Stimulated activated CD4-positive, alpha-beta T cell treated with anti-CD3 and anti-CD28 coated beads, Interleukin-15, amount 100 ng/mL, for 1 hour (primary cell): Measurements from ENCODE around the gene FREM2.

Experiments
- DNase-seq, 2 donors: peaks; one replicate each; pipeline ENCODE4 v3.0.0-alpha.2; 2020; ENCODE audit warnings: low read depth in 1 of 2, low spot score in 1 of 2

The FREM2 gene

GRCh38 chr13:38883783-38884182 is 196.9 kb downstream of the FREM2 start:
- no peak for DNase-seq

- no peak for DNase-seq
These were observed 201.4 kb downstream of the FREM2 start for GRCh38 chr13:38888309-38888708.

DNA sequence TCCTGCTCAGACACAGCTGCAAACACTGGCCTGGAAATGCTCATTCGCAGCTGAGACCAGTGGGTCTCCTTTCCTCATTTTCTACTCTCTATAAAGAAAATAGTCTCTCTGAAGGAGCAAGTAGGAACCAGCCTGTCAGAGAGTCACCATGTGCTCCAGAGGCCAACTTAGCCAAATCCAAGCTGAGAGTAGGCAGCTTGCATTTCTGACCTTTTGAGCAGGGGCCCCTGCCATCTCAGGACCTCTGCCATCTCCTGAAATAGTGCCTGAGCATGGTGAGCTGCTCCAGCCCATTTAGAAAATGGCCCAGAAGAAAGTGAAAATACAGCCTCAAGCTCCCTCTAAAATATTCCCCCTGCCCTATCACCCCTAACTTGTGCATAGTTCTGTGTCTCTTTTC is 208.2 kb downstream of the FREM2 start:
- DNase-seq, result no peak

GRCh38 chr13:38897521-38897920 is 210.6 kb downstream of the FREM2 start:
- no peak for DNase-seq

DNA sequence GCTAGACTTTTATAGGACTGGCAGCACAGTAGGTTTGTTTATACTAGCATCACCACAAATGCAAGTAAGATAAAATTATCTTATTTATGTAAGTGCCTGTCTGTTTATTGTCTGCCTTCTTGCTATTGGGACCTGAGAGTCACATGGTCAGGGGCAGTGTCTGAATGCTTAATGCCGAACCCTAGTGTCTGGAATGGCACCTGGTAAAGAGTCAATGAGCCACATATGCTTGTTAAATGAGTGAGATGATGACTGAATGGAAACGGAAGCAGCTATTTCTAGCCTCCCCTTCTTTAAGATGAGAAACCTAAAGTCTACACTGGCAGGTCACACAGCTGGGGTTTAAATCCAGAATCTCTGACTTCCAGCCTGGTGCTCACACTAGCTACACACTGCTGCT is 211.6 kb downstream of the FREM2 start:
- DNase-seq, result no peak

DNA sequence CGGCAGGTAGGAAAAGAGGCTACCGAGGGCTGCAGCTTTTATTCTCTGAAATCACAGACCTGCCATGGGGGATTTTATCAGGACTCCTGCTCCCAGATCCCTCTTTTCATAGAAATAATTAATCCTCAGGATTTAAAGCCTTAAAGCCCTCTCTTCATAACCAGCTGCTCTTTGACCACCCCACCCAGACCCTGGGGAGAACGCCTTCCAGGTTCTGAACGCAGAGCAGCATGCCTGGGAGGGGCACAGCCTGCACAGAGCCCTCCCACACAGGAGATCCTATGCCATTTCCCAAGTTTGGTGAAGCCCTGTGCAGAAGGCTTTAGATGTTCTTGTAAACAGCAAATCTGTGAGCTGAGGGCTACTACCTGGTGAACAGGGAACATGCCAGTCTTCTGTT is 212.7 kb downstream of the FREM2 start:
- DNase-seq, result no peak

- no peak for DNase-seq
These were observed 213.3 kb downstream of the FREM2 start for GRCh38 chr13:38900188-38900587.

- DNase-seq, result no peak
These were observed 215.7 kb downstream of the FREM2 start for GRCh38 chr13:38902551-38902950.

GRCh38 chr13:38905081-38905480 is 218.2 kb downstream of the FREM2 start:
- no peak for DNase-seq

GRCh38 chr13:38905861-38906260 is 219.0 kb downstream of the FREM2 start:
- DNase-seq, result no peak

- no peak for DNase-seq
These were observed 221.7 kb downstream of the FREM2 start for GRCh38 chr13:38908574-38908973.

DNA sequence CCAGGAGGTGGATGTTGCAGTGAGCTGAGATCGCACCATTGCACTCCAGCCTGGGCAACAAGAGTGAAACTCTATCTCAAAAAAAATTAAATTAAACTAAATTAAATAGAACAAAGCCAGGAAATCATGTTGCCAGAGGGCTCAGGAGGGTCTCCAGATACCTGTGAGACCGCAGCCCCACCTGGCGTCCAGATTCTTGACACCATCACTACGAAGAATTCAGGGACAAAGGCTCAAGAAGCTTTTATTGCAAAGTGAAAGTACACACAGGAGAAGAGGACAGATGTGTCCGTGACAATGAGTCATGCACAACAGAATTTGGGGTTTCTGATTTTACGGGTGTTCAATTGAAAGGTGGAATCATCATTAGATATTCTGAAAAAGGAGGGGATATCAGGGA is 227.2 kb downstream of the FREM2 start:
- DNase-seq, result no peak

DNA sequence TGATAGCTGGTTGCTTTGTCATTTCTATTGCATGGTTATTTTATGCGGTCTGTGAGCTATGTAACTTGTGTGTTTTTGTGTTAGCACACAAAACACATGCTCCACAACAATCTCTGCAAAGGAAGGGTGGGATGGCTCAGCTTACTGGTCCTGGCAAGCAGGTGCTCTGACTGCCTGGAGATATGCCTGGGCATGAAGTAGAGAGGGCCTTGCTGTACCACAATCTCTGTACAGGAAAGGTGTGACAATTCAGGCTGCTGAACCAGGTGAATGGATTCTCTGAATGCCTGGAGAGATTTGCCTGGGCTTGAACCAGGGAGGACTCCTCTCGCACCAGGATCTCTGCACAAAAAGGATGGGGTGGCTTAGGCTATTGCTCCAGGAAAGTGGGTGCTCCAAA is 234.2 kb downstream of the FREM2 start:
- DNase-seq, result no peak

GRCh38 chr13:38922170-38922569 is 235.3 kb downstream of the FREM2 start:
- no peak for DNase-seq

DNA sequence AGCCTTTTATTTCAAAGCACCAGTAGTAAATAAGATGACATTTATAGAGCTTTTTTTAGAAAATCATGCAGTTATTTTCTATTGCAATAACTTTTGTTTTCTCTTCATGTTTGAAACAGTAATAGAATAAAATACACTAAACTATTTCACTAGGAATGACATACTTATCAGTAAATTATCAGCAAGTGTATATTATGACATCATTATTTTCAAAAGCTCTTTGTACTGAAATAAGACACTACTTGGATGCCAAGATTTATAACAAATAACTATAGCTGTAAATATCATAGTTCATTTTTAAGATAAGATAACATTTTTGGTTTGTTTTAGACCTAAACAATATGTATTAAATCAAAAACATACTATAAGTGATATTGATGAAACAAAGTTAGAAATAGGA is 246.9 kb downstream of the FREM2 start:
- no peak for DNase-seq
